CD4-positive, CD25-positive, alpha-beta regulatory T cell (primary cell): Measurements from ENCODE around the gene RIN3. TPM values are rescaled to one million over a fixed set of nuclear protein-coding genes. Genes with fewer than 3 reads are reported as not detected.

Experiments
- ATAC-seq, 2 donors: fragments of 150-1000 bp; cut with Tn5 transposase; one replicate each; pipeline ENCODE4 v1.10.0; 2021; ENCODE audit warnings: low read depth in 2 of 2, moderate number of reproducible peaks in 2 of 2, moderate library complexity in 1 of 2
- DNase-seq, 3 donors: peaks; one replicate each; pipeline versions ENCODE4 v3.0.0 to v3.0.0-alpha.2; 2012 to 2022; ENCODE audit warnings: mixed read lengths in 1 of 3
- H3K27ac ChIP-seq: one replicate; pipeline ENCODE4 v1.7.0; 2013; ENCODE audit warnings: mild to moderate bottlenecking, low read length; ENCODE audit not compliant: insufficient read depth, poor library complexity, severe bottlenecking
- H3K27me3 ChIP-seq: one replicate; pipeline ENCODE4 v1.7.0; 2013; ENCODE audit warnings: low read length; ENCODE audit not compliant: control insufficient read depth, insufficient read depth
- H3K36me3 ChIP-seq: one replicate; pipeline ENCODE4 v1.7.0; 2013; ENCODE audit warnings: mild to moderate bottlenecking, low read length, moderate library complexity; ENCODE audit not compliant: control insufficient read depth, insufficient read depth
- H3K4me1 ChIP-seq: 2 replicates; pipeline ENCODE4 v1.7.0; 2013; ENCODE audit warnings: mild to moderate bottlenecking, low read length; ENCODE audit not compliant: insufficient read depth, control insufficient read depth, poor library complexity, severe bottlenecking
- H3K4me3 ChIP-seq: one replicate; pipeline ENCODE4 v1.7.0; 2013; ENCODE audit warnings: low read depth, mild to moderate bottlenecking, low read length, moderate library complexity
- H3K9me3 ChIP-seq, 2 experiments: 1 replicate in 1 of 2; 2 replicates in 1 of 2; pipeline ENCODE4 v1.7.0; 2013; ENCODE audit warnings: low read length in 2 of 2, mild to moderate bottlenecking in 1 of 2, moderate library complexity in 1 of 2; ENCODE audit not compliant: control insufficient read depth in 2 of 2
- H3K27ac Mint-ChIP-seq, 3 donors: one replicate each; pipeline ENCODE4 v1.8.0; 2020 to 2022; ENCODE audit warnings: mild to moderate bottlenecking in 3 of 3, mixed read lengths in 3 of 3, moderate library complexity in 2 of 3
- H3K27me3 Mint-ChIP-seq: one replicate; pipeline ENCODE4 v1.8.0; 2022; ENCODE audit warnings: mild to moderate bottlenecking, mixed read lengths
- H3K36me3 Mint-ChIP-seq: one replicate; pipeline ENCODE4 v1.8.0; 2020; ENCODE audit warnings: mixed read lengths
- H3K4me1 Mint-ChIP-seq, 4 donors: one replicate each; pipeline ENCODE4 v1.8.0; 2020 to 2022; ENCODE audit warnings: mixed read lengths in 4 of 4, mild to moderate bottlenecking in 1 of 4
- H3K4me3 Mint-ChIP-seq, 4 donors: one replicate each; pipeline ENCODE4 v1.8.0; 2020 to 2022; ENCODE audit warnings: mild to moderate bottlenecking in 4 of 4, mixed read lengths in 4 of 4, moderate library complexity in 3 of 4
- H3K9me3 Mint-ChIP-seq, 7 donors: one replicate each; pipeline ENCODE4 v1.8.0; 2020 to 2022; ENCODE audit warnings: mixed read lengths in 7 of 7, mild to moderate bottlenecking in 3 of 7, moderate library complexity in 2 of 7
- polyA plus RNA-seq, 4 donors: library from polyadenylated mRNA; unstranded; fragments of 300-500 nt; fragmentation: Illumina TruSeq; gene quantifications; one replicate each; pipeline ENCODE4 v1.2.3, GENCODE V29; 2021
- total RNA-seq: library from RNA; stranded (reverse); gene quantifications from one replicate; pipeline ENCODE4 v1.2.3, GENCODE V29; 2022

RIN3 gene
- total and polyA plus RNA-seq, 5 donors from 2014 or later: 21.0 to 120 (median 25.0) TPM

DNA sequence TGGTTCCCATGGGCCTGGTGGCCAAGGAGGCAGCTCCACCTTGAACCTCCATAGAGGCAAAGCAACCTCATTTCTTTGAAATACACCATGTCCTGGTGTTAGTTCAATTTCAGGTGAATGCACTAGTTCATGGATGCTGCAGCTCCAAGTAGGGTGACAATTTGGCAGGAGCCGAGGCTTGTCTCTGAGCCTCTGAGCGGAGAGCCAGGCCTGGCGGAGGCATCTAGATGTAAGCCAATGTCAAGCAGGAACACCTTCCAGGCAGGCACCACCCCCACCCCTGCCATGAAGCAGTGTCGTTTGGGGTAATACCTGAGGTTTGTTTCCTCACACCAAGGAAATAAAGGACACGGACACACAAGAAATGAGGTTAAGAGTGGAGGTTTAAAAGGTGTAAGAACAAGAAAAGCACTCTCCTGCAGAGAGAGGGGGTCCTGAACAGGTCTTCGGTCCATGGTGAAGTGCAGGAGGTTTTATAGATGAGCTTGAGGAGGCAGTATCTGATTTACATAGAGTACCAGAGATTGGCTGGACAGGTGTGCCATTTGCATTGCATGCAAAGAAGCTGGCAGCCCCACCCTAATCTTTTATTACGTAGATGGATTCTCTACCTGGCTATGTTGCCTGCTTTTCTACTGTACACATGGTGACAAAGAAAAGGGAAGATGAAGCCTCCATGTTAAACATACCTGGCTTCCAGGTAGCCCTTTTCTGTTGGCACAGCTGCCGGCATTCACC lies 60.3 kb downstream of the RIN3 start:
- peaks cover 11 to 45% (median 37%) of the 10 kb centered on the region in 4 donors for H3K4me1 Mint-ChIP-seq
- H3K4me1 ChIP-seq: peaks cover 28% of the 10 kb centered on the region
- no peaks in the 10 kb centered on the region for H3K9me3 Mint-ChIP-seq
- H3K4me3 ChIP-seq: no peak overlapping the region
- H3K27me3 Mint-ChIP-seq: no peaks in the 10 kb centered on the region
- no peaks in the 10 kb centered on the region for H3K36me3 Mint-ChIP-seq
- no peak for ATAC-seq
- no peak overlapping the region for H3K27ac Mint-ChIP-seq
- no peak overlapping the region for H3K27ac ChIP-seq
- no peaks in the 10 kb centered on the region for H3K27me3 ChIP-seq
- H3K36me3 ChIP-seq: no peaks in the 10 kb centered on the region
- H3K4me3 Mint-ChIP-seq: no peak overlapping the region
- DNase-seq: no peak
- H3K9me3 ChIP-seq: no peaks in the 10 kb centered on the region

DNA sequence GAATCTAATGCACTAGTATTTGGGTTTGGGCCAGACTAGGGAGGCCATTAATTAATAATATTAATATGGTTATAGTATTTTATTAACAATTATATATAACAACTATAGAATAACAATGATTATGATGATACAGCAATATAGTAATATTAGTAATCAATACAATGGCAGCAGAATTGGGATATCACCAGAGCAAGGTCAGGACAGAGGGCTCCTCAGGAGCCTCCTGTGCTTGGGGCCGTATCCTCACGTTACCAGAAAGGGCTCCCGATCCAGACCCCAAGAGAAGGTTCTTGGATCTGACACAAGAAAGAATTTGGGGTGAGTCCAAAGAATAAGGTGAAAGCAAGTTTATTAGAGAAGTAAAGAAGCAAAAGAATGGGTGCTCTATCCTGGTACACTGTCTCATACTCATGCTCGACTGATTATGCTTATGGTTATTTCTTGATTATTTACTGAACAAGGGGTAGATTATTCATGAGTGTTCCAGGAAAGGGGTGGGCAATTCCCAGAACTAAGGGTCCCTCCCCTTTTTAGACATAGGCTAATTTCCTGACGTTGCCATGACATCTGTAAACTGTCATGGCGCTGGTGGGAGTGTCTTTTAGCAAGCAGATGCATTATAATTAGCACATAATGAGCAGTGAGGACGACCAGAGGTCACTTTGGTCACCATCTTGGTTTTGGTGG lies 61.6 kb downstream of the RIN3 start:
- H3K27me3 ChIP-seq: no peaks in the 10 kb centered on the region
- ATAC-seq (peak in 1 of 2 donors; percentile 33), DNase-seq (peak in 1 of 3 donors; percentile 77)
- Mint-ChIP-seq H3K4me3 (peak overlapping the region in 1 of 4 donors; percentile 77), H3K27me3 (no peaks in the 10 kb centered on the region), H3K27ac (peak overlapping the region in 1 of 3 donors; percentile 60), H3K36me3 (no peaks in the 10 kb centered on the region), H3K9me3 (no peaks in the 10 kb centered on the region), H3K4me1 (peaks cover 6 to 37% (median 31%) of the 10 kb centered on the region in 4 donors)
- H3K4me1 ChIP-seq: peaks cover 20% of the 10 kb centered on the region
- H3K36me3 ChIP-seq: no peaks in the 10 kb centered on the region
- H3K4me3 ChIP-seq: no peak overlapping the region
- no peaks in the 10 kb centered on the region for H3K9me3 ChIP-seq
- no peak overlapping the region for H3K27ac ChIP-seq

DNA sequence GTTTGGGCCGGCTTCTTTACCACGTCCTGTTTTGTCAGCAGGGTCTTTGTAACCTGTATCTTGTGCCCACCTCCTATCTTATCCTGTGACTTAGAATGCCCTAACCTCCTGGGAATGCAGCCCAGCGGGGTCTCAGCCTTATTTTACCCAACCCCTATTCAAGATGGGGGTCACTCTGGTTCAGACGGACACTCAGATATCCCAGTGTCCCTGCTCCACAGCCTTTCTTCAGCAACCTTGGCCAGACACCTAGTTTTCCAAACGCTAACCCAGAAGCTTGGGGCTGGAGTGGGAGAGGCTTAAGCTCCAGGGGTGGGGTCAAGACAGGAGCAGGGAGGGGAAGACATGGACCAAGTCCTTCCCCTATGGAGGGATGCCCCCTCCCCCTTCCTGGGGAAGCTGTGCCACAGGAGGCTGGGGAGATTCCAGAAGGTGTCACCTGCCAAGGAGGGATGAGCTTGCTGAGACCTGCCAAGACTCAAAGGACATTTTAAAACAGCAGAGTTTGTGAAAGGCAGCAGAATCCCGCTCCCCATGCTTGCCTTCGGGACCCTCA lies 62.2 kb downstream of the RIN3 start:
- H3K9me3 ChIP-seq: no peaks in the 10 kb centered on the region
- peaks cover 20% of the 10 kb centered on the region for H3K4me1 ChIP-seq
- H3K36me3 ChIP-seq: no peaks in the 10 kb centered on the region
- no peaks in the 10 kb centered on the region for H3K27me3 ChIP-seq
- no peak overlapping the region for H3K4me3 ChIP-seq
- Mint-ChIP-seq H3K27me3 (no peaks in the 10 kb centered on the region), H3K27ac (peak overlapping the region in 1 of 3 donors; percentile 60), H3K4me1 (peaks cover 6 to 37% (median 34%) of the 10 kb centered on the region in 4 donors), H3K36me3 (no peaks in the 10 kb centered on the region), H3K9me3 (no peaks in the 10 kb centered on the region), H3K4me3 (no peak overlapping the region)
- no peak overlapping the region for H3K27ac ChIP-seq
- ATAC-seq (no peak), DNase-seq (no peak)

DNA sequence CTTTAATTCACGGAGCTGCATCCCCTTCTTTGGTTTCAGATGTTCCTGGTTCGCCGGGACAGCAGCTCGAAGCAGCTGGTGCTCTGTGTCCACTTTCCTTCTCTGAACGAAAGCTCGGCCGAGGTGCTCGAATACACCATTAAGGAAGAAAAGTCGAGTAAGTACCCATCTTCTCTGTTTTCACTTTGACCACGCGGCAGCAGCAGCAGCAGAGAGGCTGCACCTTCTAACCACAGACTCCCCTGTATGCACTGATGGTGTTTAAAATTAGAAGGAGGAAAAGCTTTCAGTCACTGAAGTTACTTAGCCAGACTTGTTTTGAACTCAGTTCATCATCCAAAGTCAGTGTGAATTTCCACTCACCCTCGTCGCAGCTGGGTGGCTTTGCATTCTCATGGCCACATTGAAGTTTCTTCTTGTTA lies 63.8 kb downstream of the RIN3 start:
- peak overlapping the region; percentile 79 to 90 (median 84) for H3K27ac Mint-ChIP-seq
- DNase-seq (peak in 2 of 3 donors; percentile 29 to 81), ATAC-seq (peak; percentile 76 to 81)
- Histone ChIP-seq H3K9me3 (no peaks in the 10 kb centered on the region), H3K36me3 (no peaks in the 10 kb centered on the region), H3K27ac (peak overlapping the region; percentile 15), H3K27me3 (no peaks in the 10 kb centered on the region), H3K4me1 (peaks cover 20% of the 10 kb centered on the region), H3K4me3 (peak overlapping the region; percentile 67)
- peaks cover 6 to 40% (median 28%) of the 10 kb centered on the region in 4 donors for H3K4me1 Mint-ChIP-seq
- H3K9me3 Mint-ChIP-seq: no peaks in the 10 kb centered on the region
- no peaks in the 10 kb centered on the region for H3K36me3 Mint-ChIP-seq
- peak overlapping the region; percentile 19 to 84 (median 78) for H3K4me3 Mint-ChIP-seq
- H3K27me3 Mint-ChIP-seq: no peaks in the 10 kb centered on the region

DNA sequence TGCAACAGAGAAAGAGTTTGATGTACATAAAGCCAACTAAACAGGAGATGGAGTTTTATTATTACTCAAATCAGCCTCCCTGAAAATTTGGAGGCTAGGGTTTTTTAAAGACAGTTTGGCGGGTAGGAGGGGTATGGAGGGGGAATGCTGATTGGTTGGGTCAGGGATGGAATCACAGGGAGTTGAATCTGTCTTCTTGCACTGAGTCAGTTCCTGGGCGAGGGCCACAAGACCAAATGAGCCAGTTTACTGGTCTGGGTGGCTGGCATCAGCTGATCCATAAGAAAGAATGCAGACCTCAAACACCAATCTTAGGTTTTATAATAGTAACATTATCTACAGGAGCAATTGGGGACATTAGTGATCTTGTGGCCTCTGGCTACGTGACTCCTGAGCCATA lies 64.9 kb downstream of the RIN3 start:
- no peak for ATAC-seq
- Histone ChIP-seq H3K9me3 (no peaks in the 10 kb centered on the region), H3K36me3 (no peaks in the 10 kb centered on the region), H3K4me3 (no peak overlapping the region), H3K27me3 (no peaks in the 10 kb centered on the region), H3K27ac (no peak overlapping the region), H3K4me1 (peaks cover 20% of the 10 kb centered on the region)
- Mint-ChIP-seq H3K9me3 (no peaks in the 10 kb centered on the region), H3K27ac (peak overlapping the region in 1 of 3 donors; percentile 84), H3K36me3 (no peaks in the 10 kb centered on the region), H3K27me3 (no peaks in the 10 kb centered on the region), H3K4me1 (peaks cover 6 to 51% (median 32%) of the 10 kb centered on the region in 4 donors), H3K4me3 (no peak overlapping the region)
- DNase-seq: no peak

DNA sequence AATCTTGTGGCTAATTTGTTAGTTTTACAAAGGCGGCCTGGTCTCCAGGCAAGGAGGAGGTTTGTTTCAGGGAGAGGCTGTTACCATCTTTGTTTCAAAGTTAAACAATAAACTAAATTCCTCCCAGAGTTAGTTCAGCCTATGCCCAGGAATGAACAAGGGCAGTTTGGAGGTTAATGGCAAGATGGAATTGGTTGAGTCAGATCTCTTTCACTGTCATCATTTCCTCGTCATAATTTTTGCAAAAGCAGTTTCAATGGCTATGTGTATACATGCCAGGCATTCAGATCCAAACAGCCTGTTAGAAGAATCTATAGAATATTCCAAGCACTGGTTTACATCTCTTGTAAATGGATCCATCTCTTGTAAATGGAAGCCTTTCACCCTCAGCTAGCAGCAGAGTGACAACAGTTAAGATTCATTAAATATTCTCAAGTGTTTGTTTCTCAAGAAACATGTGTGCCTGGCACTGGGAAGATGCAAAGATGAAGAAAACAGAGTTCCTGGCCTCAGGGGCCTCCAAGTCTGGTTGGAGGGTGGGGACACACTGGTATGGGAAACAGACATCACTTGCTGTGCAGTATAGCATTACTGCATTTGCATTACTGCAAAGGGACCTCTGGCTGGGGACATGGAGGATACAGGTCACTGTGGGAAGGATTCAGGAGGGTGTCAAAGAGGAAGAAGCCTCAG lies 65.8 kb downstream of the RIN3 start:
- Mint-ChIP-seq H3K27me3 (no peaks in the 10 kb centered on the region), H3K9me3 (no peaks in the 10 kb centered on the region), H3K4me1 (peaks cover 6 to 56% (median 32%) of the 10 kb centered on the region in 4 donors), H3K4me3 (peak overlapping the region in 1 of 4 donors; percentile 20), H3K27ac (no peak overlapping the region), H3K36me3 (no peaks in the 10 kb centered on the region)
- ATAC-seq (no peak), DNase-seq (no peak)
- no peaks in the 10 kb centered on the region for H3K27me3 ChIP-seq
- no peak overlapping the region for H3K27ac ChIP-seq
- H3K36me3 ChIP-seq: no peaks in the 10 kb centered on the region
- H3K4me3 ChIP-seq: no peak overlapping the region
- no peaks in the 10 kb centered on the region for H3K9me3 ChIP-seq
- peaks cover 20% of the 10 kb centered on the region for H3K4me1 ChIP-seq

DNA sequence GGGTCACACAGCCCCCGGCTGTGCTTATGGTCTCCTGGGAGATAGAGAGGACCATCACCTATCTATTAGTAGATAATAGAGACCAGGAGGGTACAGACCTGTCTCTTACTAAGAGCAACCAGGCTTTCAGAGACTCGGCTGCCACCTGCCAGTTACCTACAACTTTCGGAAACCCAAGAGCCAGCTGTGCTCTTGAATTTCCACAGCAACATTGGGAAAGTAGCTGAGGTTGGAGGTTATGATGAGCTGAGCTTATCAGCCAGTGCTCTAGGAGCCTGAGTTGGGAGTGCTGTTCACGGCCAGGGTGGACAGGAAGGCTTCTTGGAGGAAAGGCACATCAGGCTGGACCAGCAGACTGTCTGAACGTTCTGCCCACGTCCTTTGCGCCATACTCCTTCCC lies 67.6 kb downstream of the RIN3 start:
- no peak overlapping the region for H3K4me3 ChIP-seq
- H3K36me3 Mint-ChIP-seq: peaks cover 4% of the 10 kb centered on the region
- H3K27ac ChIP-seq: no peak overlapping the region
- DNase-seq: no peak
- H3K4me1 Mint-ChIP-seq: peaks cover 13 to 65% (median 39%) of the 10 kb centered on the region in 4 donors
- no peaks in the 10 kb centered on the region for H3K9me3 Mint-ChIP-seq
- H3K4me3 Mint-ChIP-seq: no peak overlapping the region
- no peaks in the 10 kb centered on the region for H3K36me3 ChIP-seq
- H3K9me3 ChIP-seq: no peaks in the 10 kb centered on the region
- peaks cover 36% of the 10 kb centered on the region for H3K4me1 ChIP-seq
- no peaks in the 10 kb centered on the region for H3K27me3 ChIP-seq
- H3K27me3 Mint-ChIP-seq: no peaks in the 10 kb centered on the region
- peak overlapping the region in 1 of 3 donors; percentile 11 for H3K27ac Mint-ChIP-seq
- ATAC-seq: no peak
